ENCODE data around the gene SURF4.
"Not testable (repeated sequence)": the region's sequence is repeated elsewhere in the genome, so short reads cannot be mapped to it uniquely, and the experiment has no call there.

SURF4 gene

DNA sequence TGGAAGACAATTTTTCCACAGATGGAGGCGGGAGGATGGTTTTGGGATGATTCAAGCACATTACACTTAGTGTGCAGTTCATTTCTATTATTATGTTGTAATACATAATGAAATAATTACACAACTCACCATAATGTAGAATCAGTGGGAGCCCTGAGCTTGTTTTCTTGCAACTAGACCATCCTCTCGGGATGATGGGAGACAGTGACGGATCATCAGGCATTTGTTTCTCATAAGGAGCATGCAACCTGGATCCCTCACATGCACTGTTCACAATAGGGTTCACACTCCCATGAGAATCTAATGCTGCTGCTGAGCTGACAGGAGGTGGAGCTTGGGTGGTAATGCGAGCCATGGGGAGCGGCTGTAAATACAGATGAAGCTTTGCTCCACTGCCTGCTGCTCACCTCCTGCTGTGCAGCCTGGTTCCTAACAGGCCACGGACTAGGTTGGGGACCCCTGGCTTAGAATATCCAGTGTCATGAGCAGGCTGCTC lies 1.9 kb upstream of the SURF4 start:
- Histone ChIP-seq H3K27ac (replicated peaks) (no peak overlapping the region), H3K27me3 (ENCODE audit: insufficient read depth, poor library complexity, severe bottlenecking) (no peaks in the 10 kb centered on the region), H3K4me3 (replicated peaks; ENCODE audit: insufficient read depth, low read length) (no peak overlapping the region)
- DNase-seq (ENCODE audit: low read depth in 1 of 2, low spot score in 1 of 2): no peak
- TF ChIP-seq SPI1 (IDR thresholded peaks at IDR 0.05; ENCODE audit: borderline replicate concordance, low read depth) (no peak), POLR2AphosphoS5 (IDR thresholded peaks at IDR 0.05; ENCODE audit: low read depth) (no peak), REST (IDR thresholded peaks at IDR 0.05; ENCODE audit: insufficient replicate concordance, low read depth) (no peak), GABPA (IDR thresholded peaks at IDR 0.05; ENCODE audit: low read depth) (no peak)
- TF ChIP-seq, protein P1, sequence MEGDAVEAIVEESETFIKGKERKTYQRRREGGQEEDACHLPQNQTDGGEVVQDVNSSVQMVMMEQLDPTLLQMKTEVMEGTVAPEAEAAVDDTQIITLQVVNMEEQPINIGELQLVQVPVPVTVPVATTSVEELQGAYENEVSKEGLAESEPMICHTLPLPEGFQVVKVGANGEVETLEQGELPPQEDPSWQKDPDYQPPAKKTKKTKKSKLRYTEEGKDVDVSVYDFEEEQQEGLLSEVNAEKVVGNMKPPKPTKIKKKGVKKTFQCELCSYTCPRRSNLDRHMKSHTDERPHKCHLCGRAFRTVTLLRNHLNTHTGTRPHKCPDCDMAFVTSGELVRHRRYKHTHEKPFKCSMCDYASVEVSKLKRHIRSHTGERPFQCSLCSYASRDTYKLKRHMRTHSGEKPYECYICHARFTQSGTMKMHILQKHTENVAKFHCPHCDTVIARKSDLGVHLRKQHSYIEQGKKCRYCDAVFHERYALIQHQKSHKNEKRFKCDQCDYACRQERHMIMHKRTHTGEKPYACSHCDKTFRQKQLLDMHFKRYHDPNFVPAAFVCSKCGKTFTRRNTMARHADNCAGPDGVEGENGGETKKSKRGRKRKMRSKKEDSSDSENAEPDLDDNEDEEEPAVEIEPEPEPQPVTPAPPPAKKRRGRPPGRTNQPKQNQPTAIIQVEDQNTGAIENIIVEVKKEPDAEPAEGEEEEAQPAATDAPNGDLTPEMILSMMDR (IDR thresholded peaks at IDR 0.05; ENCODE audit: insufficient read depth, low read length): no peak

GRCh38 chr9:133377280-133377679 lies 1.4 kb upstream of the SURF4 start:
- H3K27ac ChIP-seq (replicated peaks); H3K4me3 ChIP-seq (replicated peaks; ENCODE audit: insufficient read depth, low read length); DNase-seq (ENCODE audit: low read depth in 1 of 2, low spot score in 1 of 2); H3K27me3 ChIP-seq (ENCODE audit: insufficient read depth, poor library complexity, severe bottlenecking): not testable (repeated sequence)

DNA sequence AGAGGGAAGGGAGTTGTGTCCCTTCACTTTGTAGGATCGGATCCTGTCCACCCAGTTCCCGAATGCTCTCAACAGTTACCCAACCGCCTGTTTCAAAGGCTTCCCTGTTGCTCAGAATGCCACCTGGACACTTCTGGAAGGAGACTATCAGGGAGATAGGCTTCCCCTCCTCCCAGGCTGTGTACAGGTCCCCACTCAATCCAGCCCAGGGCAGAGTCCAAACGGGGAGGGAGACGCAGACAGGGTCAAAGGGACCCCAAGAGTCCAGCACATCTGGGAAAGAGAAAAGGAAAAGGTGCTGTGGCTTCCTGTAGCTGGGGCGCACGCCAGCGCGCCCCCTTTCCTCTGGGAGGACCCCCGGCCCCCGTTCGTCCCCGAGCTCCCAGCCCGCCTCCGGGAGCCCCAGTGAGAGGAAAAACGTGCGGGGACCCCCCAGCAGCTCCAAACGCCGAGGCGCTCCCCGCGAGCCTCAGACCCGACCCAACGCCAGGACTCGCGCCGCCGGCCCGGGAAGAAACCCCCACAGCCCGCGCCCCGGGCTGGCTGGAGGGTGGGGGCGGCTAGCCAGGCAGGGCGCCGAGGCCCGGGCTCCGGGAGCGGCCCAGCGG lies 640 bp downstream of the SURF4 start:
- peak in 1 of 2 experiments; percentile 63 for DNase-seq (ENCODE audit: low read depth in 1 of 2, low spot score in 1 of 2)
- TF ChIP-seq SPI1 (IDR thresholded peaks at IDR 0.05; ENCODE audit: borderline replicate concordance, low read depth) (0 out of 2 replicates have a peak, but pooled peaks have one; percentile 18), POLR2AphosphoS5 (IDR thresholded peaks at IDR 0.05; ENCODE audit: low read depth) (no peak), GABPA (IDR thresholded peaks at IDR 0.05; ENCODE audit: low read depth) (no peak)
- Histone ChIP-seq H3K27ac (replicated peaks) (peak overlapping the region; percentile 95), H3K27me3 (ENCODE audit: insufficient read depth, poor library complexity, severe bottlenecking) (no peaks in the 10 kb centered on the region), H3K4me3 (replicated peaks; ENCODE audit: insufficient read depth, low read length) (peak overlapping the region; percentile 82)

GRCh38 chr9:133374612-133375115 lies 1.2 kb downstream of the SURF4 start:
- TF ChIP-seq REST (IDR thresholded peaks at IDR 0.05; ENCODE audit: insufficient replicate concordance, low read depth) (no peak), GABPA (IDR thresholded peaks at IDR 0.05; ENCODE audit: low read depth) (no peak; the same call in 1 of the 2 replicates), POLR2AphosphoS5 (IDR thresholded peaks at IDR 0.05; ENCODE audit: low read depth) (no peak), SPI1 (IDR thresholded peaks at IDR 0.05; ENCODE audit: borderline replicate concordance, low read depth) (no peak)
- TF ChIP-seq, protein P1 (IDR thresholded peaks at IDR 0.05; ENCODE audit: insufficient read depth, low read length): no peak
- DNase-seq (ENCODE audit: low read depth in 1 of 2, low spot score in 1 of 2): peak in 1 of 2 experiments; percentile 57
- H3K4me3 ChIP-seq (replicated peaks; ENCODE audit: insufficient read depth, low read length): peak overlapping the region; percentile 82

More at GRCh38 chr9:133374612-133375115, 1.2 kb downstream of the SURF4 start:
- no peaks in the 10 kb centered on the region for H3K27me3 ChIP-seq (ENCODE audit: insufficient read depth, poor library complexity, severe bottlenecking)
- peak overlapping the region; percentile 95 for H3K27ac ChIP-seq (replicated peaks)

Measured in HL-60 (cell line).